ENCODE results near the gene CHID1. TPM values are rescaled to one million over a fixed set of nuclear protein-coding genes. Genes with fewer than 3 reads are reported as not detected.

Gene CHID1
- total RNA-seq, 1 donor from 2014 or later, result 74.6 TPM

- Histone ChIP-seq H3K9ac (ENCODE audit: low read length) (peak overlapping the region; percentile 92), H2AFZ (ENCODE audit: low read depth, low read length) (no peak overlapping the region), H3K36me3 (ENCODE audit: insufficient read depth, low read length) (peaks cover 13% of the 10 kb centered on the region), H3K9me3 (ENCODE audit: insufficient read depth, low read depth, low read length) (no peaks in the 10 kb centered on the region), H3K4me3 (ENCODE audit: insufficient read depth, low read depth, low read length) (peak overlapping the region; percentile 65), H4K20me1 (ENCODE audit: insufficient read depth, low read length) (peaks cover 75% of the 10 kb centered on the region), H3K4me1 (ENCODE audit: insufficient read depth, low read length) (peaks cover 57% of the 10 kb centered on the region), H3K79me2 (ENCODE audit: insufficient read depth, low read length) (peaks cover 67% of the 10 kb centered on the region), H3K27ac (ENCODE audit: low read depth, low read length) (peak overlapping the region; percentile 79), H3K4me2 (ENCODE audit: low read length) (peak overlapping the region; percentile 98), H3K27me3 (ENCODE audit: insufficient read depth, low read length) (no peaks in the 10 kb centered on the region)
- FAIRE-seq, result peak; percentile 63
- Mint-ChIP-seq H3K4me3 (ENCODE audit: unreplicated experiment) (peak overlapping the region; percentile 91), H3K4me1 (ENCODE audit: low read depth, unreplicated experiment) (peaks cover 12% of the 10 kb centered on the region), H3K36me3 (ENCODE audit: low read depth, unreplicated experiment) (no peaks in the 10 kb centered on the region), H3K9me3 (ENCODE audit: unreplicated experiment) (no peaks in the 10 kb centered on the region), H3K27ac (ENCODE audit: unreplicated experiment) (peak overlapping the region; percentile 98), H3K27me3 (ENCODE audit: low read depth, unreplicated experiment) (peaks cover 1% of the 10 kb centered on the region)
- peak; percentile 67 for DNase-seq (ENCODE audit: low read depth)
- TF ChIP-seq EZH2 (IDR thresholded peaks at IDR 0.05; ENCODE audit: insufficient read depth, low read length) (no peak), CTCF (IDR thresholded peaks at IDR 0.05; ENCODE audit: insufficient read depth, low read depth, low read length) (no peak)
Measured at GRCh38 chr11:834371-835316, 76.0 kb downstream of the CHID1 start.

GRCh38 chr11:833849-834311 lies 76.7 kb downstream of the CHID1 start:
- no peaks in the 10 kb centered on the region for H3K36me3 Mint-ChIP-seq (ENCODE audit: low read depth, unreplicated experiment)
- no peak for DNase-seq (ENCODE audit: low read depth)
- peak overlapping the region; percentile 91 for H3K4me3 Mint-ChIP-seq (ENCODE audit: unreplicated experiment)
- Histone ChIP-seq H3K79me2 (ENCODE audit: insufficient read depth, low read length) (peaks cover 59% of the 10 kb centered on the region), H2AFZ (ENCODE audit: low read depth, low read length) (no peak overlapping the region), H3K4me1 (ENCODE audit: insufficient read depth, low read length) (peaks cover 64% of the 10 kb centered on the region), H3K9me3 (ENCODE audit: insufficient read depth, low read depth, low read length) (no peaks in the 10 kb centered on the region), H4K20me1 (ENCODE audit: insufficient read depth, low read length) (peaks cover 71% of the 10 kb centered on the region), H3K27ac (ENCODE audit: low read depth, low read length) (peak overlapping the region; percentile 79), H3K4me2 (ENCODE audit: low read length) (peak overlapping the region; percentile 98), H3K36me3 (ENCODE audit: insufficient read depth, low read length) (peaks cover 7% of the 10 kb centered on the region), H3K9ac (ENCODE audit: low read length) (peak overlapping the region; percentile 92), H3K27me3 (ENCODE audit: insufficient read depth, low read length) (no peaks in the 10 kb centered on the region), H3K4me3 (ENCODE audit: insufficient read depth, low read depth, low read length) (peak overlapping the region; percentile 86)
- no peak for FAIRE-seq
- TF ChIP-seq EZH2 (IDR thresholded peaks at IDR 0.05; ENCODE audit: insufficient read depth, low read length) (no peak), CTCF (IDR thresholded peaks at IDR 0.05; ENCODE audit: insufficient read depth, low read depth, low read length) (no peak)
- no peaks in the 10 kb centered on the region for H3K9me3 Mint-ChIP-seq (ENCODE audit: unreplicated experiment)
- H3K27me3 Mint-ChIP-seq (ENCODE audit: low read depth, unreplicated experiment), result peaks cover 1% of the 10 kb centered on the region
- peak overlapping the region; percentile 98 for H3K27ac Mint-ChIP-seq (ENCODE audit: unreplicated experiment)
- H3K4me1 Mint-ChIP-seq (ENCODE audit: low read depth, unreplicated experiment), result peaks cover 12% of the 10 kb centered on the region

Data from astrocyte (in vitro differentiated cells and primary cell).